HepG2 (cell line): ENCODE measurements around the gene TUBGCP6. TPM values are rescaled to one million over a fixed set of nuclear protein-coding genes. Genes with fewer than 3 reads are reported as not detected.

Experiments used
- CAMTA2 ChIP-seq: sonication (generic); formaldehyde crosslinking; IDR thresholded peaks from 2 replicates; pipeline ENCODE4 v1.4.0; 2020; ENCODE audit warnings: mild to moderate bottlenecking, missing genetic modification reagents, borderline replicate concordance
- KDM4B ChIP-seq: sonication (generic); formaldehyde crosslinking; IDR thresholded peaks from 2 replicates; pipeline ENCODE4 v1.4.0; 2020; ENCODE audit warnings: missing genetic modification reagents
- KDM5B ChIP-seq: sonication (generic); formaldehyde crosslinking; IDR thresholded peaks from 2 replicates; pipeline ENCODE4 v1.4.0; 2020; ENCODE audit warnings: missing genetic modification reagents, mild to moderate bottlenecking, borderline replicate concordance
- KLF12 ChIP-seq: sonication (generic); formaldehyde crosslinking; IDR thresholded peaks from 2 replicates; pipeline ENCODE4 v1.4.0; 2020; ENCODE audit warnings: missing genetic modification reagents, borderline replicate concordance
- MTA3 ChIP-seq: sonication (generic); formaldehyde crosslinking; IDR thresholded peaks from 2 replicates; pipeline ENCODE4 v1.4.0; 2020; ENCODE audit warnings: missing genetic modification reagents
- NFE2 ChIP-seq: sonication (generic); formaldehyde crosslinking; IDR thresholded peaks from 2 replicates; pipeline ENCODE4 v1.4.0; 2020; ENCODE audit warnings: missing genetic modification reagents
- PHF21A ChIP-seq: sonication (generic); formaldehyde crosslinking; IDR thresholded peaks from 2 replicates; pipeline ENCODE4 v1.5.0; 2020; ENCODE audit warnings: mild to moderate bottlenecking, missing genetic modification reagents
- PREB ChIP-seq: sonication (generic); formaldehyde crosslinking; IDR thresholded peaks from 2 replicates; pipeline ENCODE4 v1.4.0; 2020; ENCODE audit warnings: missing genetic modification reagents
- SOX6 ChIP-seq, 2 experiments: fragments of 450-650 bp in 1 of 2; sonication (generic) in 1 of 2; formaldehyde crosslinking in 1 of 2; IDR thresholded peaks; 2 replicates each; pipeline versions ENCODE4 v1.4.0 to v1.6.1; 2017 to 2020; ENCODE audit warnings: antibody characterized with exemption in 1 of 2, mild to moderate bottlenecking in 1 of 2, missing genetic modification reagents in 1 of 2
- ZEB1 ChIP-seq: IDR thresholded peaks from 2 replicates; pipeline ENCODE4 v1.6.1; 2012; ENCODE audit warnings: mild to moderate bottlenecking, low read depth, inconsistent platforms; ENCODE audit not compliant: insufficient replicate concordance
- ZMYM3 ChIP-seq: sonication (generic); formaldehyde crosslinking; IDR thresholded peaks from 2 replicates; pipeline ENCODE4 v1.5.1; 2020; ENCODE audit warnings: mild to moderate bottlenecking, missing genetic modification reagents
- ZMYM4 ChIP-seq: sonication (generic); formaldehyde crosslinking; IDR thresholded peaks from 2 replicates; pipeline ENCODE4 v1.8.1; 2023; ENCODE audit warnings: mild to moderate bottlenecking, missing genetic modification reagents
- ZNF383 ChIP-seq: sonication (generic); formaldehyde crosslinking; IDR thresholded peaks from 2 replicates; pipeline ENCODE4 v1.4.0; 2020; ENCODE audit warnings: missing genetic modification reagents, mild to moderate bottlenecking, borderline replicate concordance
- ZNF44 ChIP-seq: sonication (generic); formaldehyde crosslinking; IDR thresholded peaks from 2 replicates; pipeline ENCODE4 v1.5.1; 2020; ENCODE audit warnings: mild to moderate bottlenecking, missing genetic modification reagents
- polyA plus RNA-seq, 8 experiments: library from polyadenylated mRNA; depleted of rRNA in 3 of 8; stranded (reverse) in 7 of 8; unstranded in 1 of 8; fragments of >200 nt; fragmentation: Illumina TruSeq in 4 of 8; extraction: Trizol in 4 of 8; gene quantifications; 2 replicates each; pipeline versions ENCODE4 v1.2.1 to v1.2.3, GENCODE V29; 2011 to 2016; ENCODE audit warnings: low read depth in 4 of 8, missing spikeins in 1 of 8, mixed read lengths in 1 of 8; ENCODE audit not compliant: insufficient read depth in 1 of 8
- total RNA-seq, 5 experiments: library from RNA; depleted of rRNA; stranded (reverse); fragments of >200 nt; fragmentation: Illumina TruSeq; extraction: Trizol; gene quantifications; 2 replicates each; pipeline ENCODE4 v1.2.3, GENCODE V29; 2016; ENCODE audit warnings: low read depth in 1 of 5
- TF ChIP-seq, protein P1 (sequence below): sonication (generic); formaldehyde crosslinking; IDR thresholded peaks from 2 replicates; pipeline ENCODE4 v1.4.0; 2020; ENCODE audit warnings: missing genetic modification reagents, borderline replicate concordance
- TF ChIP-seq, protein P2 (sequence below): sonication (generic); formaldehyde crosslinking; IDR thresholded peaks from 2 replicates; pipeline ENCODE4 v1.5.1; 2020; ENCODE audit warnings: mild to moderate bottlenecking, missing genetic modification reagents, moderate library complexity
- TF ChIP-seq, protein P3 (sequence below): sonication (generic); formaldehyde crosslinking; IDR thresholded peaks from 2 replicates; pipeline ENCODE4 v1.4.0; 2020; ENCODE audit warnings: missing genetic modification reagents
- TF ChIP-seq, protein P4 (sequence below): sonication (generic); formaldehyde crosslinking; IDR thresholded peaks from 2 replicates; pipeline ENCODE4 v1.4.0; 2020; ENCODE audit warnings: mild to moderate bottlenecking, missing genetic modification reagents

TUBGCP6 gene
- total and polyA plus RNA-seq, 2 of the 13 experiments (the other 11 are each of a cell fraction or from before 2014, with no cell fraction given) = 14.6 to 15.7 TPM

DNA sequence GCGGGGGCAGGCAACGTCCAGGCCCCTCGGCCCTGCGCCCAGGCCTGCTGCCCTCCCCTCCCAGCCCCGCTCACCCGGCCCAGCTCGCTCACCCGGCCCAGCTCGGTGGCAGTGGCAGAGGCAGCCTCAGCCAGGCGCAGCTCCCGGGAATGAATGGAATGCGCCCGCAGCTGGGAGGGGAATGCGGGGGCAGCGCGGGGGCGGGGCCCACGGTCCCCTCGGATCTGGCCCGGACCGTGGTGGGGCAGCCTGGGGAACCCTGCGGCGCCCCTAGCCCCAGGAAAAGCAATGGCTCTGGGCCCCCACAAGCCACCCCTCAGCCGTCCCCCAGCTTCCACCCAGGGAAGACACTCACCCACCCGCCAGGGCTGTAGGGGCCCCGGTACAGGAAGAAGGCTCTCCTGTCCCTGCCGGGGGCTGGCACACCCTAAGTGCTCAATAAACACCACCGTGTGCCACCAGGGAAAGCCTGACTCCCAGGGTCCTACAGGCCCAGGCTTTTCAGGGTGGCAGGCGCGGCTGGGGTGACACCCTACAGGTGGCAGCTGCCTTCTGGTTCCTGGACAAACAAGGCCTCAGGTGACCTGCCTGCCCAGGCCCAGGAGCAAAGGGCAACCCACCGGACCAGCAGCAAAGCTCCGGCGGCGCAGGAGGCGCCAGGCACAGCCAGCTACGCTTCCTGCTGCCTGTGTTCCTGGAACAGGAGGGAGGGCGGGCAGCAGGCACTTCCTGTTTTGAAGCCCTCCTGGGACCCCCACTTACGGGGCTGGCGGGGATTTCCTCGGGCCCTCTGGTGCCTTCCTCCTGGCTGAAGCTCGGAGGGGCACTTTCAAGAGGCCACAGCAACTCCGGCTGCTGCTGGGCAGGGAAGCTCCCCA, 48.9 kb upstream of the TUBGCP6 start (continued):
- TF ChIP-seq KDM4B (CRISPR knock-in tag) (peak; percentile 81), ZMYM4 (CRISPR knock-in tag) (peak; percentile 31; the same call in 1 of the 2 replicates), ZEB1 (peak; percentile 66), SOX6 (IDR thresholded peaks at IDR 0.05) (no peak), SOX6 (CRISPR knock-in tag; IDR thresholded peaks at IDR 0.05) (peak; percentile 71), ZNF44 (peak; percentile 37; the same call in 1 of the 2 replicates), KLF12 (CRISPR knock-in tag) (peak; percentile 94; the same call in 1 of the 2 replicates), MTA3 (CRISPR knock-in tag) (no peak), PHF21A (CRISPR knock-in tag) (peak; percentile 96; the same call in 1 of the 2 replicates), PREB (CRISPR knock-in tag) (no peak), CAMTA2 (no peak), NFE2 (CRISPR knock-in tag) (no peak), ZMYM3 (peak; percentile 86), ZNF383 (CRISPR knock-in tag) (0 out of 2 replicates have a peak, but pooled peaks have one; percentile 30), KDM5B (CRISPR knock-in tag) (peak; percentile 67; the same call in 1 of the 2 replicates)
- TF ChIP-seq, protein P1, sequence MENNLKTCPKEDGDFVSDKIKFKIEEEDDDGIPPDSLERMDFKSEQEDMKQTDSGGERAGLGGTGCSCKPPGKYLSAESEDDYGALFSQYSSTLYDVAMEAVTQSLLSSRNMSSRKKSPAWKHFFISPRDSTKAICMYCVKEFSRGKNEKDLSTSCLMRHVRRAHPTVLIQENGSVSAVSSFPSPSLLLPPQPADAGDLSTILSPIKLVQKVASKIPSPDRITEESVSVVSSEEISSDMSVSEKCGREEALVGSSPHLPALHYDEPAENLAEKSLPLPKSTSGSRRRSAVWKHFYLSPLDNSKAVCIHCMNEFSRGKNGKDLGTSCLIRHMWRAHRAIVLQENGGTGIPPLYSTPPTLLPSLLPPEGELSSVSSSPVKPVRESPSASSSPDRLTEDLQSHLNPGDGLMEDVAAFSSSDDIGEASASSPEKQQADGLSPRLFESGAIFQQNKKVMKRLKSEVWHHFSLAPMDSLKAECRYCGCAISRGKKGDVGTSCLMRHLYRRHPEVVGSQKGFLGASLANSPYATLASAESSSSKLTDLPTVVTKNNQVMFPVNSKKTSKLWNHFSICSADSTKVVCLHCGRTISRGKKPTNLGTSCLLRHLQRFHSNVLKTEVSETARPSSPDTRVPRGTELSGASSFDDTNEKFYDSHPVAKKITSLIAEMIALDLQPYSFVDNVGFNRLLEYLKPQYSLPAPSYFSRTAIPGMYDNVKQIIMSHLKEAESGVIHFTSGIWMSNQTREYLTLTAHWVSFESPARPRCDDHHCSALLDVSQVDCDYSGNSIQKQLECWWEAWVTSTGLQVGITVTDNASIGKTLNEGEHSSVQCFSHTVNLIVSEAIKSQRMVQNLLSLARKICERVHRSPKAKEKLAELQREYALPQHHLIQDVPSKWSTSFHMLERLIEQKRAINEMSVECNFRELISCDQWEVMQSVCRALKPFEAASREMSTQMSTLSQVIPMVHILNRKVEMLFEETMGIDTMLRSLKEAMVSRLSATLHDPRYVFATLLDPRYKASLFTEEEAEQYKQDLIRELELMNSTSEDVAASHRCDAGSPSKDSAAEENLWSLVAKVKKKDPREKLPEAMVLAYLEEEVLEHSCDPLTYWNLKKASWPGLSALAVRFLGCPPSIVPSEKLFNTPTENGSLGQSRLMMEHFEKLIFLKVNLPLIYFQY (CRISPR knock-in tag) = peak; percentile 86
- TF ChIP-seq, protein P2, sequence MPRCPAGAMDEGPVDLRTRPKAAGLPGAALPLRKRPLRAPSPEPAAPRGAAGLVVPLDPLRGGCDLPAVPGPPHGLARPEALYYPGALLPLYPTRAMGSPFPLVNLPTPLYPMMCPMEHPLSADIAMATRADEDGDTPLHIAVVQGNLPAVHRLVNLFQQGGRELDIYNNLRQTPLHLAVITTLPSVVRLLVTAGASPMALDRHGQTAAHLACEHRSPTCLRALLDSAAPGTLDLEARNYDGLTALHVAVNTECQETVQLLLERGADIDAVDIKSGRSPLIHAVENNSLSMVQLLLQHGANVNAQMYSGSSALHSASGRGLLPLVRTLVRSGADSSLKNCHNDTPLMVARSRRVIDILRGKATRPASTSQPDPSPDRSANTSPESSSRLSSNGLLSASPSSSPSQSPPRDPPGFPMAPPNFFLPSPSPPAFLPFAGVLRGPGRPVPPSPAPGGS (CRISPR knock-in tag) = peak; percentile 70
- TF ChIP-seq, protein P3, sequence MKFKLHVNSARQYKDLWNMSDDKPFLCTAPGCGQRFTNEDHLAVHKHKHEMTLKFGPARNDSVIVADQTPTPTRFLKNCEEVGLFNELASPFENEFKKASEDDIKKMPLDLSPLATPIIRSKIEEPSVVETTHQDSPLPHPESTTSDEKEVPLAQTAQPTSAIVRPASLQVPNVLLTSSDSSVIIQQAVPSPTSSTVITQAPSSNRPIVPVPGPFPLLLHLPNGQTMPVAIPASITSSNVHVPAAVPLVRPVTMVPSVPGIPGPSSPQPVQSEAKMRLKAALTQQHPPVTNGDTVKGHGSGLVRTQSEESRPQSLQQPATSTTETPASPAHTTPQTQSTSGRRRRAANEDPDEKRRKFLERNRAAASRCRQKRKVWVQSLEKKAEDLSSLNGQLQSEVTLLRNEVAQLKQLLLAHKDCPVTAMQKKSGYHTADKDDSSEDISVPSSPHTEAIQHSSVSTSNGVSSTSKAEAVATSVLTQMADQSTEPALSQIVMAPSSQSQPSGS (CRISPR knock-in tag) = peak; percentile 55; the same call in 1 of the 2 replicates
- TF ChIP-seq, protein P4, sequence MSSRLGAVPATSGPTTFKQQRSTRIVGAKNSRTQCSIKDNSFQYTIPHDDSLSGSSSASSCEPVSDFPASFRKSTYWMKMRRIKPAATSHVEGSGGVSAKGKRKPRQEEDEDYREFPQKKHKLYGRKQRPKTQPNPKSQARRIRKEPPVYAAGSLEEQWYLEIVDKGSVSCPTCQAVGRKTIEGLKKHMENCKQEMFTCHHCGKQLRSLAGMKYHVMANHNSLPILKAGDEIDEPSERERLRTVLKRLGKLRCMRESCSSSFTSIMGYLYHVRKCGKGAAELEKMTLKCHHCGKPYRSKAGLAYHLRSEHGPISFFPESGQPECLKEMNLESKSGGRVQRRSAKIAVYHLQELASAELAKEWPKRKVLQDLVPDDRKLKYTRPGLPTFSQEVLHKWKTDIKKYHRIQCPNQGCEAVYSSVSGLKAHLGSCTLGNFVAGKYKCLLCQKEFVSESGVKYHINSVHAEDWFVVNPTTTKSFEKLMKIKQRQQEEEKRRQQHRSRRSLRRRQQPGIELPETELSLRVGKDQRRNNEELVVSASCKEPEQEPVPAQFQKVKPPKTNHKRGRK (CRISPR knock-in tag) = no peak
